ENCODE data around the gene COL4A3. TPM values are rescaled to one million over a fixed set of nuclear protein-coding genes. Genes with fewer than 3 reads are reported as not detected.

Gene COL4A3
- total RNA-seq, 1 experiment from 2014 or later: 0.15 TPM

- Histone ChIP-seq H3K23ac (ENCODE audit: insufficient read length, low read depth, low read length) (no peak overlapping the region), H2BK120ac (ENCODE audit: low read depth, low read length, poor library complexity, severe bottlenecking) (no peak overlapping the region), H3K14ac (ENCODE audit: insufficient read depth, low read length) (no peak overlapping the region), H4K20me1 (ENCODE audit: control insufficient read depth, insufficient read depth, insufficient read length) (no peaks in the 10 kb centered on the region), H2BK15ac (ENCODE audit: low read depth, low read length) (no peak overlapping the region), H2BK12ac (ENCODE audit: insufficient read length, low read depth, low read length) (no peak overlapping the region), H3K79me1 (ENCODE audit: insufficient read depth, low read depth, low read length, poor library complexity, severe bottlenecking) (no peaks in the 10 kb centered on the region), H3T11ph (ENCODE audit: low read length) (no peak overlapping the region), H3K9me3 (ENCODE audit: control insufficient read depth, low read depth, low read length) (no peaks in the 10 kb centered on the region), H3K4me1 (ENCODE audit: insufficient read depth, low read length) (no peaks in the 10 kb centered on the region), H4K91ac (ENCODE audit: insufficient read length, low read depth, low read length) (no peak overlapping the region), H2AFZ (ENCODE audit: low read length) (no peak overlapping the region), H2BK20ac (ENCODE audit: low read depth, low read length, poor library complexity, severe bottlenecking) (no peak overlapping the region), H3K27ac (ENCODE audit: insufficient read length, low read depth, low read length) (no peak overlapping the region), H3K23me2 (ENCODE audit: insufficient read length, low read depth, low read length, poor library complexity, severe bottlenecking) (no peaks in the 10 kb centered on the region), H4K5ac (ENCODE audit: insufficient read length, low read depth, low read length) (no peak overlapping the region), H3K79me2 (ENCODE audit: insufficient read depth, low read length) (no peaks in the 10 kb centered on the region), H4K8ac (replicated peaks; ENCODE audit: insufficient read length, low read depth, low read length) (no peak overlapping the region), H3K18ac (ENCODE audit: insufficient read length, low read depth, low read length) (no peak overlapping the region), H2AK5ac (ENCODE audit: insufficient read length, low read length) (no peak overlapping the region), H2BK5ac (ENCODE audit: insufficient read length, low read length) (no peak overlapping the region), H3K56ac (ENCODE audit: insufficient read length, low read depth, low read length) (no peak overlapping the region), H3K27me3 (ENCODE audit: insufficient read depth, low read length) (no peaks in the 10 kb centered on the region), H3K9ac (ENCODE audit: extremely low read depth, insufficient read length, low read length) (no peak overlapping the region), H3K4ac (ENCODE audit: low read depth, low read length) (no peak overlapping the region), H3K4me2 (ENCODE audit: insufficient read depth, insufficient read length, low read length) (no peak overlapping the region)
- no CpG with 5 or more reads among the region's 4 CpGs for WGBS (ENCODE audit: extremely low coverage, insufficient read length, low lambda C conversion rate)
- H3K4me3 Mint-ChIP-seq: no peak overlapping the region
- H3K9me3 Mint-ChIP-seq: peaks cover 0 to 1% of the 10 kb centered on the region in 2 experiments; a peak in 4 of 5 replicates
- H3K27ac Mint-ChIP-seq: no peak overlapping the region
- DNase-seq: no peak
- peaks cover 5 to 12% of the 10 kb centered on the region in 2 experiments; a peak in 2 of 4 replicates for H3K4me1 Mint-ChIP-seq
- H3K27me3 Mint-ChIP-seq (ENCODE audit: low read depth): no peaks in the 10 kb centered on the region
- TF ChIP-seq, protein P1, sequence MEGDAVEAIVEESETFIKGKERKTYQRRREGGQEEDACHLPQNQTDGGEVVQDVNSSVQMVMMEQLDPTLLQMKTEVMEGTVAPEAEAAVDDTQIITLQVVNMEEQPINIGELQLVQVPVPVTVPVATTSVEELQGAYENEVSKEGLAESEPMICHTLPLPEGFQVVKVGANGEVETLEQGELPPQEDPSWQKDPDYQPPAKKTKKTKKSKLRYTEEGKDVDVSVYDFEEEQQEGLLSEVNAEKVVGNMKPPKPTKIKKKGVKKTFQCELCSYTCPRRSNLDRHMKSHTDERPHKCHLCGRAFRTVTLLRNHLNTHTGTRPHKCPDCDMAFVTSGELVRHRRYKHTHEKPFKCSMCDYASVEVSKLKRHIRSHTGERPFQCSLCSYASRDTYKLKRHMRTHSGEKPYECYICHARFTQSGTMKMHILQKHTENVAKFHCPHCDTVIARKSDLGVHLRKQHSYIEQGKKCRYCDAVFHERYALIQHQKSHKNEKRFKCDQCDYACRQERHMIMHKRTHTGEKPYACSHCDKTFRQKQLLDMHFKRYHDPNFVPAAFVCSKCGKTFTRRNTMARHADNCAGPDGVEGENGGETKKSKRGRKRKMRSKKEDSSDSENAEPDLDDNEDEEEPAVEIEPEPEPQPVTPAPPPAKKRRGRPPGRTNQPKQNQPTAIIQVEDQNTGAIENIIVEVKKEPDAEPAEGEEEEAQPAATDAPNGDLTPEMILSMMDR (conservative IDR thresholded peaks at IDR 0.05): no peak
- peaks cover 0 to under 1% (median 0%) of the 10 kb centered on the region in 3 experiments; a peak in 1 of 7 replicates for H3K36me3 Mint-ChIP-seq (ENCODE audit: insufficient read depth in 1 of 3, low read depth in 3 of 3)
Observed at GRCh38 chr2:227153307-227153706, 11.1 kb upstream of the COL4A3 start.
